Measurements from ENCODE around the gene LAMA3. TPM values are rescaled to one million over a fixed set of nuclear protein-coding genes. Genes with fewer than 3 reads are reported as not detected.
A peak's percentile ranks its signal among the peaks of the same experiment; 100 is the strongest.

Gene LAMA3
- total RNA-seq, 4 donors from 2014 or later = 46.5 to 75.4 (median 57.4) TPM

- Histone ChIP-seq H3K4me1 (peaks cover 5 to 10% of the 10 kb centered on the region in 2 donors), H3K27ac (peak overlapping the region; percentile 83 to 90), H3K9me3 (no peaks in the 10 kb centered on the region), H3K4me3 (no peak overlapping the region), H3K36me3 (no peaks in the 10 kb centered on the region), H3K27me3 (no peaks in the 10 kb centered on the region)
- DNase-seq = no peak
- intact Hi-C loops (cut with DNase I; ENCODE audit: low total_unique reads) = no loop called here
- TF ChIP-seq POLR2A (IDR thresholded peaks at IDR 0.05) (no peak), CTCF (IDR thresholded peaks at IDR 0.05) (no peak)
Measured at GRCh38 chr18:23826850-23827620, 137.8 kb downstream of the LAMA3 start.

GRCh38 chr18:23827681-23828080, 138.4 kb downstream of the LAMA3 start:
- no peak for TF ChIP-seq CTCF (IDR thresholded peaks at IDR 0.05)
- no peak for TF ChIP-seq POLR2A (IDR thresholded peaks at IDR 0.05)
- no peak for DNase-seq
- H3K4me3 ChIP-seq = no peak overlapping the region
- H3K9me3 ChIP-seq = no peaks in the 10 kb centered on the region
- H3K4me1 ChIP-seq = peaks cover 5 to 10% of the 10 kb centered on the region in 2 donors
- peak overlapping the region; percentile 83 to 90 for H3K27ac ChIP-seq
- intact Hi-C loops (cut with DNase I; ENCODE audit: low total_unique reads) = no loop called here
- no peaks in the 10 kb centered on the region for H3K27me3 ChIP-seq
- no peaks in the 10 kb centered on the region for H3K36me3 ChIP-seq

GRCh38 chr18:23828426-23828825, 139.2 kb downstream of the LAMA3 start:
- no peaks in the 10 kb centered on the region for H3K36me3 ChIP-seq
- no peaks in the 10 kb centered on the region for H3K27me3 ChIP-seq
- TF ChIP-seq CTCF (IDR thresholded peaks at IDR 0.05) (no peak), POLR2A (IDR thresholded peaks at IDR 0.05) (no peak)
- intact Hi-C loops (cut with DNase I; ENCODE audit: low total_unique reads) = no loop called here
- H3K9me3 ChIP-seq = no peaks in the 10 kb centered on the region
- no peak overlapping the region for H3K4me3 ChIP-seq
- DNase-seq = no peak
- peak overlapping the region; percentile 40 to 90 for H3K27ac ChIP-seq
- peaks cover 5 to 10% of the 10 kb centered on the region in 2 donors for H3K4me1 ChIP-seq

- Histone ChIP-seq H3K27ac (no peak overlapping the region), H3K4me3 (no peak overlapping the region), H3K9me3 (no peaks in the 10 kb centered on the region), H3K4me1 (peaks cover 0 to 5% of the 10 kb centered on the region in 2 donors), H3K36me3 (no peaks in the 10 kb centered on the region), H3K27me3 (no peaks in the 10 kb centered on the region)
- TF ChIP-seq CTCF (IDR thresholded peaks at IDR 0.05) = no peak
- no peak for TF ChIP-seq POLR2A (IDR thresholded peaks at IDR 0.05)
- no peak for DNase-seq
- intact Hi-C loops (cut with DNase I; ENCODE audit: low total_unique reads) = no loop called here
Measured at GRCh38 chr18:23832911-23833310, 143.7 kb downstream of the LAMA3 start.

- H3K4me1 ChIP-seq = peaks cover 0 to 10% of the 10 kb centered on the region in 2 donors
Measured at GRCh38 chr18:23833714-23834113, 144.5 kb downstream of the LAMA3 start.

More at GRCh38 chr18:23833714-23834113, 144.5 kb downstream of the LAMA3 start:
- H3K27ac ChIP-seq = no peak overlapping the region
- intact Hi-C loops (cut with DNase I; ENCODE audit: low total_unique reads) = no loop called here
- H3K27me3 ChIP-seq = no peaks in the 10 kb centered on the region
- TF ChIP-seq POLR2A (IDR thresholded peaks at IDR 0.05) = no peak
- TF ChIP-seq CTCF (IDR thresholded peaks at IDR 0.05) = no peak
- DNase-seq = no peak
- no peaks in the 10 kb centered on the region for H3K36me3 ChIP-seq
- no peak overlapping the region for H3K4me3 ChIP-seq
- H3K9me3 ChIP-seq = no peaks in the 10 kb centered on the region
